ENCODE results near the gene PTPN22. TPM values are rescaled to one million over a fixed set of nuclear protein-coding genes. Genes with fewer than 3 reads are reported as not detected.

The PTPN22 gene
- total and polyA plus RNA-seq, 7 donors: 0.71 to 4.4 (median 1.8) TPM

- 76 to 90% methylated on average over 1 of the region's 1 CpG for WGBS, 2 donors
- no peak for DNase-seq
- TF ChIP-seq EP300 (IDR thresholded peaks at IDR 0.05) (no peak), POLR2A (IDR thresholded peaks at IDR 0.05) (no peak), CTCF (IDR thresholded peaks at IDR 0.05) (no peak), POLR2AphosphoS5 (IDR thresholded peaks at IDR 0.05) (no peak)
Measured at GRCh38 chr1:113821916-113822315, 49.6 kb downstream of the PTPN22 start.

GRCh38 chr1:113818578-113818977 lies 52.9 kb downstream of the PTPN22 start:
- DNase-seq: no peak
- Histone ChIP-seq H3K4me3 (no peak overlapping the region), H3K27ac (no peak overlapping the region), H3K4me1 (no peaks in the 10 kb centered on the region), H3K27me3 (no peaks in the 10 kb centered on the region), H3K9me3 (no peaks in the 10 kb centered on the region), H3K36me3 (no peaks in the 10 kb centered on the region)
- WGBS, 2 donors: 90 to 95% methylated on average over 2 of the region's 2 CpGs
- TF ChIP-seq POLR2AphosphoS5 (IDR thresholded peaks at IDR 0.05) (no peak), POLR2A (IDR thresholded peaks at IDR 0.05) (no peak), EP300 (IDR thresholded peaks at IDR 0.05) (no peak), CTCF (IDR thresholded peaks at IDR 0.05) (no peak)
- intact Hi-C loops (cut with DNase I): loop anchor here (10.0 kb wide), 2 partner anchors 684 to 1104 kb away; partner anchors contain the start of gene PPM1J

More at GRCh38 chr1:113821916-113822315, 49.6 kb downstream of the PTPN22 start:
- no peaks in the 10 kb centered on the region for H3K36me3 ChIP-seq
- no peaks in the 10 kb centered on the region for H3K9me3 ChIP-seq
- intact Hi-C loops (cut with DNase I): no loop called here
- no peaks in the 10 kb centered on the region for H3K27me3 ChIP-seq
- H3K4me1 ChIP-seq: no peaks in the 10 kb centered on the region
- H3K4me3 ChIP-seq: no peak overlapping the region
- no peak overlapping the region for H3K27ac ChIP-seq

- TF ChIP-seq POLR2AphosphoS5 (IDR thresholded peaks at IDR 0.05): no peak
- no peak for TF ChIP-seq EP300 (IDR thresholded peaks at IDR 0.05)
- TF ChIP-seq POLR2A (IDR thresholded peaks at IDR 0.05): no peak
- TF ChIP-seq CTCF (IDR thresholded peaks at IDR 0.05): no peak
- intact Hi-C loops (cut with DNase I): loop anchor here (2.0 to 10.0 kb wide), 6 partner anchors 54 to 1098 kb away; partner anchors contain the start of genes AP4B1, DCLRE1B, MAGI3 and PHTF1
- Histone ChIP-seq H3K4me1 (peaks cover 0 to 33% (median 27%) of the 10 kb centered on the region in 4 donors), H3K4me3 (no peak overlapping the region), H3K9me3 (no peaks in the 10 kb centered on the region), H3K27me3 (no peaks in the 10 kb centered on the region), H3K36me3 (no peaks in the 10 kb centered on the region), H3K27ac (peak overlapping the region; percentile 93 to 98 (median 96))
- DNase-seq: no peak
- WGBS, 2 donors: 96 to 97% methylated on average over 15 of the region's 15 CpGs
Measured at GRCh38 chr1:113813218-113813617, 58.3 kb downstream of the PTPN22 start.

- DNase-seq: no peak
- Histone ChIP-seq H3K36me3 (no peaks in the 10 kb centered on the region), H3K27me3 (no peaks in the 10 kb centered on the region), H3K27ac (peak overlapping the region; percentile 93 to 98 (median 96)), H3K4me3 (peak overlapping the region; percentile 67 to 96 (median 84)), H3K4me1 (peaks cover 0 to 33% (median 27%) of the 10 kb centered on the region in 4 donors), H3K9me3 (no peaks in the 10 kb centered on the region)
- TF ChIP-seq EP300 (IDR thresholded peaks at IDR 0.05) (no peak), POLR2A (IDR thresholded peaks at IDR 0.05) (peak in 1 of 2 donors; percentile 49), CTCF (IDR thresholded peaks at IDR 0.05) (no peak)
- 27 to 31% methylated on average over 13 of the region's 13 CpGs for WGBS, 2 donors
- intact Hi-C loops (cut with DNase I): loop anchor here (1.0 to 10.0 kb wide), 7 partner anchors 54 to 1098 kb away; partner anchors contain the start of genes AP4B1, DCLRE1B, HIPK1 and MAGI3
Measured at GRCh38 chr1:113812661-113813135, 58.8 kb downstream of the PTPN22 start.

Data from sigmoid colon (tissue), 7 donors.